ENCODE data around the gene CAMK4. TPM values are rescaled to one million over a fixed set of nuclear protein-coding genes. Genes with fewer than 3 reads are reported as not detected.
A peak's percentile ranks its signal among the peaks of the same experiment; 100 is the strongest.

CAMK4 gene
- total and polyA plus RNA-seq, 9 of the 15 experiments (the other 6 are each of a cell fraction or from before 2014, with no cell fraction given) = 0.35 TPM; not detected in 8

DNA sequence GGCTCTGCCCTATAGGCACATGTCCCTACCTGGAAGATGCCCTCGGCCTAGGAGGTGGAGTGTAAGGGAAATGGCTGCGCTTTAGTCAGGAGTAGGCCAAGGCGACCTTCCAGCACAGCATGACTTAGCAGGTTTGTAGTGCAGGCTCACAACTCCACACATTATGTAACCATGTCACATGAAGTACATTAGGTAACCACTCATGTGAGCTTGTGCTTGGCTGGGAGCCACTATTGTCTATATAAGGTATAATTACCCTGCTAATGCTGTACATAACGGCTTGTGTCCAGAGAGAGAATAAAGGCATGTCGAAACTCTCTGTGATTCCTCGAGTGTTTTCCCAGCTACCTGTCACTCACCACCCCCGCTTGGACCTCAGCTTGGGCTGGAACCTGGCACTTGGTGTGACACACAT is 74.9 kb downstream of the CAMK4 start (continued):
- no peak for TF ChIP-seq TAF15 (IDR thresholded peaks at IDR 0.05; ENCODE audit: low read depth, low read length)
- no peak for TF ChIP-seq JUND (IDR thresholded peaks at IDR 0.05; ENCODE audit: borderline replicate concordance, low read depth, low read length)
- TF ChIP-seq JUND (tag; IDR thresholded peaks at IDR 0.05; ENCODE audit: borderline replicate concordance, low read depth, low read length) = 0 out of 3 replicates have a peak, but pooled peaks have one; percentile 34
- TF ChIP-seq, protein P1, sequence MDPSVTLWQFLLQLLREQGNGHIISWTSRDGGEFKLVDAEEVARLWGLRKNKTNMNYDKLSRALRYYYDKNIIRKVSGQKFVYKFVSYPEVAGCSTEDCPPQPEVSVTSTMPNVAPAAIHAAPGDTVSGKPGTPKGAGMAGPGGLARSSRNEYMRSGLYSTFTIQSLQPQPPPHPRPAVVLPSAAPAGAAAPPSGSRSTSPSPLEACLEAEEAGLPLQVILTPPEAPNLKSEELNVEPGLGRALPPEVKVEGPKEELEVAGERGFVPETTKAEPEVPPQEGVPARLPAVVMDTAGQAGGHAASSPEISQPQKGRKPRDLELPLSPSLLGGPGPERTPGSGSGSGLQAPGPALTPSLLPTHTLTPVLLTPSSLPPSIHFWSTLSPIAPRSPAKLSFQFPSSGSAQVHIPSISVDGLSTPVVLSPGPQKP (CRISPR knock-in tag; IDR thresholded peaks at IDR 0.05) = no peak
- no peak for TF ChIP-seq ILK (tag; IDR thresholded peaks at IDR 0.05; ENCODE audit: borderline replicate concordance, low read depth)
- TF ChIP-seq, protein P2, sequence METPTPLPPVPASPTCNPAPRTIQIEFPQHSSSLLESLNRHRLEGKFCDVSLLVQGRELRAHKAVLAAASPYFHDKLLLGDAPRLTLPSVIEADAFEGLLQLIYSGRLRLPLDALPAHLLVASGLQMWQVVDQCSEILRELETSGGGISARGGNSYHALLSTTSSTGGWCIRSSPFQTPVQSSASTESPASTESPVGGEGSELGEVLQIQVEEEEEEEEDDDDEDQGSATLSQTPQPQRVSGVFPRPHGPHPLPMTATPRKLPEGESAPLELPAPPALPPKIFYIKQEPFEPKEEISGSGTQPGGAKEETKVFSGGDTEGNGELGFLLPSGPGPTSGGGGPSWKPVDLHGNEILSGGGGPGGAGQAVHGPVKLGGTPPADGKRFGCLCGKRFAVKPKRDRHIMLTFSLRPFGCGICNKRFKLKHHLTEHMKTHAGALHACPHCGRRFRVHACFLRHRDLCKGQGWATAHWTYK (CRISPR knock-in tag; IDR thresholded peaks at IDR 0.05) = no peak
- no peak for TF ChIP-seq C11orf30 (IDR thresholded peaks at IDR 0.05; ENCODE audit: low read depth)
- TF ChIP-seq SRSF7 (optimal IDR thresholded peaks at IDR 0.05; ENCODE audit: low read depth, low read length) = no peak
- peak; percentile 70 for TF ChIP-seq MAFG (tag; conservative IDR thresholded peaks at IDR 0.05)
- peak; percentile 67; the same call in 1 of the 2 replicates for TF ChIP-seq HDAC8 (tag; IDR thresholded peaks at IDR 0.05)
- peak in 1 of 2 experiments; percentile 90; a peak in 1 of 3 replicates for TF ChIP-seq CBX3 (IDR thresholded peaks at IDR 0.05; ENCODE audit: borderline replicate concordance in 1 of 2, low read length in 2 of 2)
- no peak for TF ChIP-seq BCL6 (CRISPR knock-in tag; IDR thresholded peaks at IDR 0.05)
- TF ChIP-seq ZNF695 (CRISPR knock-in tag; IDR thresholded peaks at IDR 0.05) = no peak
- no peak for TF ChIP-seq POLR2AphosphoS5 (IDR thresholded peaks at IDR 0.05; ENCODE audit: control insufficient read depth, insufficient read depth, low read depth, low read length)
- TF ChIP-seq PTTG1 (tag; IDR thresholded peaks at IDR 0.05; ENCODE audit: low read depth) = peak; percentile 64; the same call in 1 of the 2 replicates
- TF ChIP-seq FOXJ2 (tag; IDR thresholded peaks at IDR 0.05) = peak; percentile 49
- no peak for TF ChIP-seq HNRNPUL1 (IDR thresholded peaks at IDR 0.05; ENCODE audit: low read length)
- TF ChIP-seq, protein P3, sequence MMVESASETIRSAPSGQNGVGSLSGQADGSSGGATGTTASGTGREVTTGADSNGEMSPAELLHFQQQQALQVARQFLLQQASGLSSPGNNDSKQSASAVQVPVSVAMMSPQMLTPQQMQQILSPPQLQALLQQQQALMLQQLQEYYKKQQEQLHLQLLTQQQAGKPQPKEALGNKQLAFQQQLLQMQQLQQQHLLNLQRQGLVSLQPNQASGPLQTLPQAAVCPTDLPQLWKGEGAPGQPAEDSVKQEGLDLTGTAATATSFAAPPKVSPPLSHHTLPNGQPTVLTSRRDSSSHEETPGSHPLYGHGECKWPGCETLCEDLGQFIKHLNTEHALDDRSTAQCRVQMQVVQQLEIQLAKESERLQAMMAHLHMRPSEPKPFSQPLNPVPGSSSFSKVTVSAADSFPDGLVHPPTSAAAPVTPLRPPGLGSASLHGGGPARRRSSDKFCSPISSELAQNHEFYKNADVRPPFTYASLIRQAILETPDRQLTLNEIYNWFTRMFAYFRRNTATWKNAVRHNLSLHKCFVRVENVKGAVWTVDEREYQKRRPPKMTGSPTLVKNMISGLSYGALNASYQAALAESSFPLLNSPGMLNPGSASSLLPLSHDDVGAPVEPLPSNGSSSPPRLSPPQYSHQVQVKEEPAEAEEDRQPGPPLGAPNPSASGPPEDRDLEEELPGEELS (CRISPR knock-in tag; IDR thresholded peaks at IDR 0.05; ENCODE audit: borderline replicate concordance) = no peak
- TF ChIP-seq SIN3A (IDR thresholded peaks at IDR 0.05; ENCODE audit: borderline replicate concordance in 2 of 2, control insufficient read depth in 1 of 2, low read depth in 2 of 2, low read length in 2 of 2) = no peak
- no peak for TF ChIP-seq ZFPM2 (CRISPR knock-in tag; IDR thresholded peaks at IDR 0.05)
- TF ChIP-seq DPF2 (IDR thresholded peaks at IDR 0.05) = no peak
- no peak for TF ChIP-seq ZKSCAN8 (CRISPR knock-in tag; IDR thresholded peaks at IDR 0.05)
- TF ChIP-seq ZNF785 (CRISPR knock-in tag; IDR thresholded peaks at IDR 0.05) = no peak
- TF ChIP-seq HNRNPK (IDR thresholded peaks at IDR 0.05; ENCODE audit: low read depth, low read length, poor library complexity, severe bottlenecking) = no peak
- TF ChIP-seq GTF2F1 (IDR thresholded peaks at IDR 0.05; ENCODE audit: low read depth, low read length) = no peak
- TF ChIP-seq SAFB (IDR thresholded peaks at IDR 0.05; ENCODE audit: borderline replicate concordance, low read depth, low read length) = no peak
- peak; percentile 54 for TF ChIP-seq NFIC (IDR thresholded peaks at IDR 0.05)
